ENCODE data around the gene MAN2A1.

Gene MAN2A1

DNA sequence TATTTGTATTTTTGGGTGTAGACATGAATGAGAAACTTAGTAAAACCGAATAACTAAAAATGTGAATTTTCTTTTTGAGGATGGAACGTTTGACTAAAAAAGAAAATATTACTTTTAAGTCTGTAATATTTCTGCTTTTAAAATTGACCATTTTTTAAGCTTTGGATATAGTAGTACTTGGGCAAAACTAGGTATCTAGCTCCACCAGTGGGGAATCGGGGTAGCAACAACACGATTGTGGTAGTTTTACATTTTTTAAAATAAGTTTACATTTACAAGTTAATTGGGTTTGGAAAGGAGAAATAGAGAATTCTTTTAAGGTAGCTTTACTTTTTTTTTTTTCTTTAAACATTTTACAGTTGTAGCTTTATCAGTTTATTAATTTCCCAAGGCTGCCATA lies 154.4 kb downstream of the MAN2A1 start:
- no peak for DNase-seq
- in situ Hi-C loops (cut with MboI; ENCODE audit: low pct_unique_long_range_greater_than_20kb, low sequenced_read_pairs): no loop called here

DNA sequence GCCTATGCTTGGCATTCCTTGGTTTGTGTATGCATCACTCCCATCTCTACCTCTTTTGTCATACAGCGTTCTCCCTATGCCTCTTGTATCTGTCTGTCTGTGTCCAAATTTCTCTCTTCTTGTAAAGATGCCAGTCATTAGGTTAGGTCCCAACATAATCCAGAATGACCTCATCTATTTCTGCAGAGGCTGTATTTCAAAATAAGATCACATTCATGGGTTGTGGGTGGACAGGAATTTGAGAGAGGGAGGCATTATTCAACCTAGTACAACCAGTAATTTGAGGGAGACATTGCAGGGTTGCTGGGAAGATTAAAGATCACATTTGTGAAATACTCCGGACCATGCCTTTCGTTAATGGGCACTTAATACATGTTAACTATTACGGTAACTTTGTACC lies 155.0 kb downstream of the MAN2A1 start:
- in situ Hi-C loops (cut with MboI; ENCODE audit: low pct_unique_long_range_greater_than_20kb, low sequenced_read_pairs): no loop called here
- no peak for DNase-seq

DNA sequence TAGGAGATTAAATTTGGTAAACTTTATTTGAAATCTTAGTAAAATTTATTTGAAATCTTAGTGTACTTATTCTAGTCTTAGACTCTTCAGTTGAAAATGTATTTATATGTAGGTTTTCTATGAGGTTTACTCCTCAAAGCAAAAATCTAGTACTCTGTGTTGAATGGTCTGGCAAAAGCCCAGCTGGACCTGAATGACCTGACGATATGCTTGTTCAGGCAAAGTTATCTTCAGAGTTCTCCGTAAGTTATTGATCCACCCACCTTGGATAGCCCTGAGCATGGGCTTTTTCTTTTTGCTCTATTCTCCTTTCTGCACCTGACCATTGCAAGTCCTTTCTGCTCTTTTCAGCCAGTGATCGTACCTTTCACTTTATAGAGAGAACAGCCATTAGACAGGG lies 158.4 kb downstream of the MAN2A1 start:
- in situ Hi-C loops (cut with MboI; ENCODE audit: low pct_unique_long_range_greater_than_20kb, low sequenced_read_pairs): no loop called here
- no peak for DNase-seq

DNA sequence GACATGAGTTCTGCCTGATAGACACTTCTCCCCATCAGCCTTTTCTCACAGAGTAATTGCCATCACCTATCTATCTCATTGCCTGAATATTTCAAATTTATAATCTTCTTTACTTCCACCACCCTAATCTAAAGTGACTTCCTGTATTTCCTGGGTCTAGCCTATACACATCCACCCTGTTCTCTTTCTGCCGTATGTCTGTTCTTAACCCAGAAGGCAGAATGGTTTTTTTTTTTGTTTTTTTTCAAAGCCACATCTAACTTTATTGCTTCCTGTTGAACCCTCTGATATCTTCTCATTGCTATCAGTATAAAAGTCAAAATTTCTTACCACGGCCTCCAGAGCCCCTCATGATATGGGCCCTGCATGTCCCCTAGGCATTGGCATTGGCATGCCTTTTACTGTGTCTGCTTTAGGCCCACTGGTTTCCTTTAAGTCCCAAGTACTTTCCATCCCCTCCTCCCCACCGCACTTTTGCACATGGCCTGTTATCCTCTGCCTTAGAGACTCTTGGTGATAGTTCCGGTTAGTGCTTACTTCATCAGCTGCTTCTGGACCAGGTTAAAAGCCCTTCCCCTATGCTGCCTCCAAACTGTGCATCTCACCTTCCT lies 159.9 kb downstream of the MAN2A1 start:
- DNase-seq: no peak
- in situ Hi-C loops (cut with MboI; ENCODE audit: low pct_unique_long_range_greater_than_20kb, low sequenced_read_pairs): no loop called here

DNA sequence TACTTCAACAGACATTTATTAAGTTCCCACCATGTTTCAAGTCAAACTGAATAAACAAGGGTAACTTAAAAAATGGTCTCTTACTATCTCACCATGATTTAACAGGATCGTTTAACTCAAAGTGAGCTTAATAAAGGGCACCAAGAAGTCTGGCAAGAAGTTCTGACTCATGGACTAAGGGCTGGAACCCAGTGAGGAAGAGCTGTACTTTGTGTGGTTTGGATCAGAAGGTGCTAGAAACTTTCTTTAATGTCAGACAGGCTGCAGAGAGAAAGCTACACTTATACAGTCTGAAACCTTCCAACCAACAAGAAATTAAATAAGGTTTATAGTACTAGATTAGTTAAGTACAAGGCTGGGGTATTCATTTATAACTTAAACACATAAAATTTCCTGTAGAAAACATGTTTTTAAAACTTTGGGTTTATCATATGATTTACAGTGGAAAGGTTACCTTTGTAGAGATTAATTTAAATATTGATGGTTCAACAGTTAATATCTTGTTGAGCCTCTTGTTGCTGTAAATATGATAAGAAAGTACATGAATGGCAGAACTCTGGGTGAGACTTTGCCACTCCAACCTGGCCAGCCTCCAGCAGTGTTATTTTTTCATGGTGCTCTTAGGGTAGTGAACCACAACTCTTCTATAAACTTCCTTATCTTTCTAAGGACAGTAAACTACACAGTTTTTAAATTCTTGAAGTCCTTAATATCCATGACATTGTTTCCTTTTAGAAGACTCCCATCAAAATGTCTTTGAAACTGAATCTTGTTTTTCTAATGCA lies 162.8 kb downstream of the MAN2A1 start:
- in situ Hi-C loops (cut with MboI; ENCODE audit: low pct_unique_long_range_greater_than_20kb, low sequenced_read_pairs): no loop called here
- DNase-seq: no peak

DNA sequence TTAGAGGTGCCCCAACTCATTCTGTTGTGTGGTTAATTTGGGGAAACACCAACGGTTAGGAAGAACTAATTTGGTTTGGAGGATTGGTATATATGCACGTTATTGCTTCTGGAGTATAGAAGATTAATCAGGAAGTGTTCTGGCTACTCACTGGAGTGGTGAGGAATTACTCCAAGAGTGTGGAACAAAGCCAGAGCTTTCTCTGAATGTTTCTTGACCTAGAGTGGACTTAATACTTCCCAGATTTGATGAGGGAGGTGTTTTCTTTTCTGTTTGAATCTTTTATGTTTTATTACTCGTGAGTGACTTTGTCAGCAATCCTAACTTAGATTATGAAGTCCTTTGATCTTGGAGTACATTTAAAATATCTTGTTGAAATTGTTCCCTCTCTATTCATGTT lies 163.7 kb downstream of the MAN2A1 start:
- DNase-seq: no peak
- in situ Hi-C loops (cut with MboI; ENCODE audit: low pct_unique_long_range_greater_than_20kb, low sequenced_read_pairs): no loop called here

GRCh38 chr5:109855056-109855455 lies 165.3 kb downstream of the MAN2A1 start:
- in situ Hi-C loops (cut with MboI; ENCODE audit: low pct_unique_long_range_greater_than_20kb, low sequenced_read_pairs): no loop called here
- DNase-seq: no peak

- DNase-seq: no peak
- in situ Hi-C loops (cut with MboI; ENCODE audit: low pct_unique_long_range_greater_than_20kb, low sequenced_read_pairs): no loop called here
These were observed 167.8 kb downstream of the MAN2A1 start for GRCh38 chr5:109857405-109858031.

- in situ Hi-C loops (cut with MboI; ENCODE audit: low pct_unique_long_range_greater_than_20kb, low sequenced_read_pairs): no loop called here
These were observed 169.8 kb downstream of the MAN2A1 start for GRCh38 chr5:109859537-109859936.

GRCh38 chr5:109862301-109862700 lies 172.6 kb downstream of the MAN2A1 start:
- DNase-seq: no peak
- in situ Hi-C loops (cut with MboI; ENCODE audit: low pct_unique_long_range_greater_than_20kb, low sequenced_read_pairs): no loop called here

More at GRCh38 chr5:109859537-109859936, 169.8 kb downstream of the MAN2A1 start:
- DNase-seq: no peak

DNA sequence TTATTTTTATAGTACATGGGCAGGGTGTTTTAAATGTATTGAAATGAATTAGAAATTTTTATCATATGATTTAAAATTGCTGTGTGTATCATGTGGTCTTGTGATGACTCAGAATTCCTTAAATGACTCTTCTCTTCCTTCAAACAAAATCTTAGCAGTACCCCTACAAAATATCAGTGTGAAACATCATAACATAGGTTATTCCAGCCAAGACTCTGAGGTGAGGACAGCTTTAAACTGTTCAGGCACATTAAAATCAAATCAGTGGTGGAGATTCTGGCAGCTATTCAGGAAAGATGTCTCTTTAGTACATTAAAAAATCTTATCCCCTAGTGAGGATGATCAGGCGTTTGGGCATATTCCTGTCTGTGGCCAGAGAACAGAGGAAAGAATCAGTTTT lies 174.0 kb downstream of the MAN2A1 start:
- in situ Hi-C loops (cut with MboI; ENCODE audit: low pct_unique_long_range_greater_than_20kb, low sequenced_read_pairs): no loop called here
- DNase-seq: no peak

DNA sequence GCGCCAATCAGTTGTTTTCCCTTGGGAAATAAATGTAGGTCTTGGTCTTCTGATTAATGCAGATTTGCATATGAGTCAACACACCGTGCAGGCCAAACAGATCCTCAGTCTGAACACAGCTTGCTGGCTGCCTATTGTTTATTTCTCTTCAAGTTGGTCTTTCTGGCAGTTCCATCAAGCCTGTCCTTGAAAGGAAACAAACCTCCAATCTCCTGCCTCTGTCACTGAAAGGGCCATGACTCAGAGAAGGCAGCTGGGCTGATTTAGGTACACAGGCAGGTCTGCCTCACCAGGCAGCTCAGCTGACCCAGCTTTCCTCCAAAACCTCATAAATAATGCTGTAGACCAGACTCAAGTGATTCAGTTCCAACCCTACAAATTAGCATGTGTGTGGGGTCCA lies 175.9 kb downstream of the MAN2A1 start:
- no peak for DNase-seq
- in situ Hi-C loops (cut with MboI; ENCODE audit: low pct_unique_long_range_greater_than_20kb, low sequenced_read_pairs): no loop called here

DNA sequence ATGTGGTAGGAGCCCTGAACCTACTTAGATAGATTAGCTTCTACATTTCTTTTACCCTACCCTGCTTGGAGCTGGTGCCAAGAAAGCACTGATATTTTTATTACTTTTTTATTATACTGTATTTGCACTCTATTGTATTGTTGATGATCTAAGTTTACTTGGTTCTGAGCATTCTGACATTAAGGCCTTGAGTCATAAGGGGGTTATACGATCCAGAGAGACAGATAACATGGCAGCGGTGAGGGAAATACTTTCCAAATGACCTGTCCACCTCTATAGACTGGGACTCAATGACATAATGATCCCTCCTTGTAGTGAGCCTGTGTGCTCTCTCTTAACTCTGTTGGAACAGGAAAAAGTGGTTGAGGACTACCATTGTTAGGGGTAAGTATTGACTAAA lies 176.3 kb downstream of the MAN2A1 start:
- DNase-seq: no peak
- in situ Hi-C loops (cut with MboI; ENCODE audit: low pct_unique_long_range_greater_than_20kb, low sequenced_read_pairs): no loop called here

DNA sequence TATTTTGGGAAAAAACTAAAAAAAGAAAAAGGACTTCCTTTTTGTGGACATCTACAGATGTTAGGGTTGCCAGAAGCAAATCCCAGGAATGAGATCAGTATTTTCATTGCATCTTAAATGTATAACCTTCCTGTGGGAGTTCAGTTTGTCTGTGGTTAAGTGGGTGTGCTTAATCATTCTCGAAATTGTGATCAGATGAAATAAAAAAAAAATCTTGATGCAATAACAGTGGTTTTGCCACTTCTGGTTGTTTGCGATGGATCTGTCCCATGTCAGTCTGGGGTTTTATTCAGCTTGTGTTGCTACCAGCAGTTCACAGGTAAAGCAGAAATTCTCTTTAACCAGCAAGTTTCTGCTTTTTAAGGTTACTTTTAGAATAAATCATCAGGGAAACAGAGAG lies 179.0 kb downstream of the MAN2A1 start:
- in situ Hi-C loops (cut with MboI; ENCODE audit: low pct_unique_long_range_greater_than_20kb, low sequenced_read_pairs): no loop called here
- no peak for DNase-seq

DNA sequence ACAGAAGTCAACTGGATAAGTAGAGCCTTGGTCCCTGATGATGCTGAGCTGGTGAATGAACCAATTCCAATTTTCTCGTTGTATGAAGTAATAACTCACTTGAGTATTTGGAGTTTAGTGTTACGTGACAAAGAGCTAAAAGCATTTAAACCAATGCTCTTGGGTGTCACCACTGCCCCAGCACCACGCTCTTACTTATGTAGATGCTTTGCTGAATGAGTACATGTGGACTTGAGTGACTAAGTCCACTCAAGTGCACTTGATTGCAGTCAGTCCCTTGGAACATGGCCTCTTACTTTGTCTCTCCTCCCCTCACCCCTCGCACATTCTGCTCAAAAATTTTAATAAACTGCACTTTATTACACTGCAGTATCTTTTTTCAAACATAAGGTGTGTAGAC lies 184.0 kb downstream of the MAN2A1 start:
- in situ Hi-C loops (cut with MboI; ENCODE audit: low pct_unique_long_range_greater_than_20kb, low sequenced_read_pairs): no loop called here
- no peak for DNase-seq

DNA sequence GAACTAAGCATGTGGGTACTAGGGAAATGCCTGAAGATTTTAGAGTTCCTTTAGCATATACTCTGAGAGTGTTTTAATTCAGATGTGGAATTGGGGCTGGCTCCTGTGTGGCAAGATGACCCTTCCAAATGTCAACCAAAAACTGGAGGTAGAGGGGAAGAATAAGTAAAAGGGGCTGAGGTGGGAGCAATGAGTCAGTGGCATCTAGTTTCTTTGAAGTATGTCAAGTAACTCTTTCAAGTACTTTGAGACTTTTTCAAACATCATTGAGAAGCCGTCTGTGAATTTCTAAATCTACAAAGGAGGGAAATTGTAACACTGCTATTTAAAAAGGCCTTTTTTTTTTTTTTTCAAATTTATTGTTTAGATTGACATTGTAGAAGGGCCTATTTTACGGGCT lies 184.4 kb downstream of the MAN2A1 start:
- in situ Hi-C loops (cut with MboI; ENCODE audit: low pct_unique_long_range_greater_than_20kb, low sequenced_read_pairs): no loop called here

GRCh38 chr5:109876030-109876725 lies 186.5 kb downstream of the MAN2A1 start:
- peak; percentile 24 for DNase-seq
- in situ Hi-C loops (cut with MboI; ENCODE audit: low pct_unique_long_range_greater_than_20kb, low sequenced_read_pairs): no loop called here

More for the DNA sequence above, 184.4 kb downstream of the MAN2A1 start:
- DNase-seq: no peak

GRCh38 chr5:109876941-109877669 lies 187.4 kb downstream of the MAN2A1 start:
- no peak for DNase-seq
- in situ Hi-C loops (cut with MboI; ENCODE audit: low pct_unique_long_range_greater_than_20kb, low sequenced_read_pairs): no loop called here

- DNase-seq: no peak
- in situ Hi-C loops (cut with MboI; ENCODE audit: low pct_unique_long_range_greater_than_20kb, low sequenced_read_pairs): no loop called here
These were observed 187.9 kb downstream of the MAN2A1 start for GRCh38 chr5:109877670-109878045.
